HG03060 (cell line): ENCODE measurements around the gene CENPO.

ENCODE experiments used
- ATAC-seq: cut with Tn5 transposase; IDR thresholded peaks from one replicate; pipeline ENCODE4 v1.9.1; 2021; ENCODE audit warnings: low read depth, moderate number of reproducible peaks; ENCODE audit not compliant: unreplicated experiment

Gene CENPO

DNA sequence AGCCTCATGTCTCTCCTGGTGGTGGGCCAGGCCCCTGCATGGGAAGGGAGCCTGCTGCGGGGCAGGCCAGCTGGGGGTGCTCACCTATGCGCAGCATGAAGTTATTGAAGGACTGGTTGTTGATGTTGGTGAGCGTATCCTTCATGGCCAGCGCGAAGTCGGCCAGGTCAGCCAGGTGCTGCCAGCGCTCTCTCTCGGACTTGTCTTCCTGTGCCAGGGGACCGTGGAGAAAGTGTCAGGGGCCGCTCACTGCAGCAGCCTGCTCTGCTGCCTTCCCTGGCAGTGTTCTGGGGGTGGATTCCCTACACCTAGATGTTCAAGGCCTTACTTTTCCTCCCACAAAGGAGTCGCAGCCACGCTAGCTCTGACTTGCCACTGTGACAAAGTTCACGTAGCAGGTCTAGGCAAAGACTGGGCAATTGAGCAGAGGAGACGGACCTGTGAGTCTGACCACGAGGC, 28.2 kb downstream of the CENPO start:
- ATAC-seq, result no peak

DNA sequence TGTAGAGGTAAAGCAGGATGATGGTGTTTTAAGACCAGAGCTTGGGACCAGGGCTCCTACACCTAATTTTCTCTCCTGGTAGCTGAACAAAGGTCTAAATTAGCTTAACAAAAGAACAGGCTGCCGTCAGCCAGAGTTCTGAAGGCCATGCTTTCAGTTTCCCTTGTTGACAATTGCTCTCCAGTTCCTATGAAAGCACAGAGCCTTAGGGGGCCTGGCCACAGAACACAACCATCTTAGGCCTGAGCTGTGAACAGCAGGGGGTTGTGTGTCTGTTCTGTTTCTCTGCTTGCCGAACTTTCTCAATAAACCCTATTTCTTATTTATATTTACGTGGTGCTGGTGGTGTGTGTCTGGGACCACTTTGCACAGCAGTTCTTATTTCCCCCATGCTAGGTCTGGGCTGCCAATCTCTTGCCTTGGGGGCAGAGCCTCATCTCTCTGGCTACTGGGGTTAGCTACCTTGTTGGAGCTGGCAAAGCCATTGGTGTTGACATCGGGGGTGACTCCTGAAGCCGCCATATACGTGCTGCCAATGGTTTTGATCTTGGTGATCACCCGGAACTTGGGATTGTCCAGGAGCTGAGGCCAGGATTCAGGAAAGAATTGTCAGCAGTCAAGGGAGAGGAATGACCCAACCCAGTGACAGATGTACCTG, 29.0 kb downstream of the CENPO start:
- no peak for ATAC-seq

DNA sequence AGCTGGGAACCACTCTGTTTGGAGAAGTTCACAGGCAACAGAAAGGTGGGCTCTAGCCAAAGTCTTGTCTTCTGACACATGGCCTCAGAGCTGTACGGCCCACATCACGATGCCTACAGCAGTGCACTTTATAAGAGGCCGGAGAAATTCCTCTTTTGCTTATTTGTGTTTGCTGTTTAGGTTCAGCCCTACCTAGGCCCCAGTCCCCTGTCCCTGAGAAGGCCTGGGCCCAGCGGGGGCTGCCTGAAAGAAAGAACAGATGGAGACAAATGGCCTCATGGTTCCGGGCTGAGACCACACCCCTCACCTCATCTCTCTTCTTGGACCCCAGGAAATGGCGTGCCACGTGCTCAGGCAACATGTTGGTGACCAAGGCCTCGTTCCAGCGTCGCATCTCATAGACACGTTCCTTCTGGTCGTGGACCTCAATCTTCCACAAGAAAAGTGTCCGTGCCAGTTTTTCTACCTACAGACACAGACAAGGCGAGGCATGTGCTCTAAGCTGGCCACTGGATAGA, 30.9 kb downstream of the CENPO start:
- ATAC-seq, result no peak

DNA sequence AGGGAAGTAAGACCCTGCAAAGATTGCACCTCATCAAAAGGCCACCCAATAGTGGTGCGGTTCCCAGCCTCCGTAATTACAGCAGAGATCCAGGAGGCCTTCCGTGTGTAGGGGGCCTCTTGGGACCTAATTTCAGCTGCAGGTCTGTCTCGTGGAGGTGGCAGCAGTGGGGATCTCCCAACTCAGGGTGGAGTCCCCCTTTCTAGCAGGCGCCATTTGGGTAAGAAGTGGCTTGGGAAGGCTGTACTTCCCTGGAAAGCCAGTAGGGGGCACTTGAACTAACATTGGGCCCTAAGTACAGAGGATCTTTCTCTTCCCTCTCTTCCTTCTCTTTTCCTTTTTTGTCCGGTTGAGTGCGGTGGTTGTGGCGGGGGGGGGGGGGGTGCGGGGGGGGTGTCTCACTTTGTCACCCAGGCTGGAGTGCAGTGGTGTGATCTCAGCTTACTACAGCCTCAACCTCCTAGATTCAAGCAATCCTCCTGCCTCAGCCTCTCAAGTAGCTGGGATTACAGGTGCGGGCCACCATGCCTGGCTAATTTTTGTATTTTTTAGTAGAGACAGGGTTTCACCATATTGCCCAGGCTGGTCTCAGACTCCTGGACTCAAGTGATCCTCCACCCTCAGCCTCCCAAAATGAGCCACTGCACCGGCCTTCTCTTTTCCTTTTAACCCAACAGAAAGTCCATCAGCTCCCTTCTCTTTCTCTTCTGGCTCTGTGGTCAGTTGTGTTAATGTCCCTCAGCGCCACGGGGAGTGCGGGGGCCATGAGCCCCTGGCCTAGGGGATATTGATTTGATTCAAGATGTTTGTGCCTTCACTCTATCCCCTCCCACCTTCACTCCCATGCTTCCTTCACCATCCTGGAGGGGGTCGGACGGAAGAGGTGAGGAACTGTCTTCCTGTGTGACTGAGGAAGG, 32.0 kb downstream of the CENPO start:
- ATAC-seq, result no peak

DNA sequence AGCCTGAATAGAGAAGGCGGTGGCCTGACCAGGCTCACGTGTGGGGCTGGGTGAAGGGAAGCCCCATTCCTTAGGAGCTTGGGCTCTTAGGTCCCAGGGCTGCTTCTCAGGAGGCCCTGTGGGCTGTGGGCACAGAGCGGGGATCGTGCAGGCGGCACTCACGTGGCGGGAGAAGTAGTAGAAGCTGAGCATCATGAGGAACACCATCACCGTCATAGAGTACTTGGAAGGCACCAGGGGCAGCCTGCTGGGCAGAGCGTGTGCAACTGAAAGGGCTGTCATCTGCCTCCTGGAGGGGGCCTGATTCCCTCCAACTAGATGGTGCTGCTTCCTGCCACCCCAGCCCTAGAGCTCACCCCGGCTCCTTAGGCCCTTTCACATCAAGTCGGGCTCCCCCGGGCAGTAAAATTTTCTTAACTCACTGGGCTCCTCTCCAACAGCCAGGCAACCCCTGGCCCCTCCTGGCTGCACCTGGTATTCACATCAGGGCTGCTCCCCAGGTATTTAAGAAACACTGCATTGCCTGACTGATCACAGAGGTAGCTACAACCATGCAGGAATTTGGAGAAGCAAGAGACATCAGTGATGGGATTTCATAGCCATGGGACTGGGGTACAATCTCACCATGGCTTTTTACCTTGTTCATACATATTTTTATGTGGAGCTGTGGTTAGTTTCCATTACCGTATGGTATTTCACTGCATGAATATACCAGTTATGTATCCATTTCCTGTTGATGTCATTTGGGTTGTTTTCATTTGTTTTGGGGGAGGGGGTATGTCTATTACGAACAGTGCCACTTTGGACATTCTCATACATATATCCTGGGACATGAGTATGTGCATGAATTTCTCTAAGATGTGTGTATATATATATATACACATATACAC, 32.9 kb downstream of the CENPO start:
- ATAC-seq, result no peak

DNA sequence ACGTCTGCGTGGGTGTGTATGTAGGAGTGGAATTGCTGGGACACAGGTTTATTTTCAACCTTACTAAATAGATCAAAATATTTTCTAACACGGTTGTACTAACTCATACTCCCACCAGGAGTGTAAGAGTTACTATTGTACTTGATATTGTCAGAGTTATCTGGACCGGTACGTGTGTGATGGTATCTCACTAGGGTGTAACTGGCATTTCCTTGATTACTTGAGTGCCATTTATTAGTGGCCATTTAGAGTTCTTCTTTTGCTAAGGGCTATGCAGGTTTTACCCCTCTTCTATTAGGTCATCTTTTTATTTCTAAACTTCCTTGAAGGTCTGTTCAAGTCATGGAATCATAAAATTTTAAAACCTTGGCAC, 33.5 kb downstream of the CENPO start:
- no peak for ATAC-seq

DNA sequence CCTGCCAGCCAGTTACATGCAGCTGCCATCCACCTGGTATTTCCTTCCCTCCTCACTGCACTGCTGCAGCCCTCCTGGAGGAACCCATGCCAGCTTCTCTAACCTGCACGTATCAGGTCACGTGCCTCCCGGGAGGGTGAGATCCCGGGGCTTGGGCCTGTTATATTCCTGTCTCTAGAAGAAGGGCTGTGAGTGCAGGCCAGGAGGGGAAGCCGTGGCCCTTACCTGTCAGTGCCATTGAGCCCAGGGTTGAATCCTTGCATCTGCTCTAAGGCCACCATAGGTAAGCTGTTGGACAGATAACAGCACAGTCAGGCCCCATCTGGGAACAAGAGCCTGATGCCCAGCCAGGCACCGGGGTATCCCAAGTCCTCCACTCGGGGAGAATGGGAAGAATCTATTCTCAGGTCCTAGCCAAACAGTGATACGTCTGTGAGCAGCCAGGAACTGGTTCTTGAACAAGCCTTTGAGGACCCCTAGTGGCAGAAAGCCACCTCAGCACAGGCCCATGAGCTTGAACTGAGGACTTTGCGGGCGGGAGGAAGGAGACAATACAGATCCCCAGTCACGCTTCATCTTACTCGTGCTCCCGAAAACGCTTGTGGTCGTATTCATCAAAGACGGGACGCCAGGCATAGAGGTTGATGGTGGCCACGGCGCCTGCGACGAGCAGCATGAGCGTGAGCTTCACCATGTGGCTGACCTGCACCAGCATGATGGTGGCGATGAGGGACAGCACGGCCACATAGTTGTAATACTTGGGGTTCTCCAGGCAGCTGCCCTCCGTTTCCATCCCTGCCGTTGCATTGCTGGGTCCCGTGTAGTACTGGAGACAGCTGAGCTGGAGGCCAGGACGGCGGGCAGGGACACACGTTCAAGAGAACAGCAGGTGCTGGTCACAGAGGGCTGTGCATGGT, 34.4 kb downstream of the CENPO start:
- ATAC-seq, result no peak

DNA sequence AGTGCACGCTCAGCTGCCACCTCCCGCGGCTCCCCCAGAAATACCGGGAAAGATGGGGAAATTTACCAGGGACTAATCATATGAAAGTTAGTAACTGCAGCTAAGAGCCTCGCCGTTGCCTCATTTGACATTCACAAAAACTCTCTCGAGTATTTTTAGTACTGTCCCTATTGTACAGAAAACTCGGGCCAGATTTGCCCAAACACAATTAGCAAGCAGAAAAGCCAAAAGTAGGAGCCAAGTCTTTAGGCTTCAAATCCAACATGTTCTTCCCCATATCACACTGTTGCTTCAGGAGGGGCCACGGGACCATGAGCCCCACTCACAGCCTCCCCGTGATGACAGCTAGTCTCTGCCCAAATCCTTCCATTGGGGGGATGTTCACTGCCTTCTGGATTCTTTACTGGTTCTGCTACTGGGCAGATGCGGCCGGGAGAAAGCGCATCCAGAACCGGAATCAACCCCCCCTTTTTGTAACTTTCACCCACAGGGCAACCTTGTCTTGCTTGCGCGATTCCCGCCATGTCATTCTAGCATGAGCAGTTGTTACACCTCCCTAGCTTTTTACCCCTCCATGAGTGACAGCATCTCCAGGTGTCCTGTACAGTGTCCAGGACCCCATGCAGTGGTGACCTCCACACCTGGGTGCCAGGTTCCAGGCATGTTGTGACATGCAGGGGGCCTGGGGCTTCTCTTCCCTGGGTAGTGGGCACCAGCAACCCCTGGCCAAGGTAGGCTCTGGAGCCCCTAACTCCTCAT, 35.2 kb downstream of the CENPO start:
- ATAC-seq, result no peak

DNA sequence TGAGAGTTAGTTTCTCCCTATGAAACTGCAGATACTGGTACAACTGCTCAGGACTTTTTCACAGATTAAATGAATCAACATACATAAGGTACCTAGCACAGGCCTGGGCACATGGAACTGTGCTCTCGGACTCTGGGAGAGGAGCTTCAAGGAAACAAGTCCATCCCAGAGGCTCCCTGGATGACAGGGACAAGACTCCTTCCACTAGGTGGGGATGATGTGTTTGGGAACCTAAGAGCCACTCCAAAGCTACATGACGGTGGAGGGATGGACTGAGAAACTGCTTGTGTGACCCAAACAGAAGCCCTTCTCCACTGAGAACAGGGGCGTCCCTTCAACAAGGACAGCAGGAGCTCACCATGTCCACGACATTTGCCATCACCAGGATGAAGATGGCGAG, 37.1 kb downstream of the CENPO start:
- ATAC-seq, result no peak

DNA sequence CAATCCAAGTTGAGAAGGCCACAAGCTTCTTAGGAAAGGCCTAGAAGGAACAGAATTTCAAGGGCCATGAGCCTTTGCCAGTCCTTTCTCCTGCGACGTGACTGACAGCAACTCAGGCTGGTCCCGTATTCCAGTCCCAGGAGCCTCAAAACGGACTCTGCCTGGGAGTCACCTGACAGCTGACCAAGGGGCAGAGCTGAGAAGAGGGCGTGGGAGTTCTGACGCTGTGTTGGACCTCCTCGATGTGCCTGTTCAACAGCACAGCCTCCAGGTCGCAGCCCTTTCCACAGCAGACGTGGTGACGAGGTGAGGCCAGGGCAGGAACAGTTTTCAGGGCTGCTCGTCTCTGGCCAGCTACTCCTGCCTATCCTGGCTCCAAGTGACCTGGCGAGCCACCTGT, 37.6 kb downstream of the CENPO start:
- no peak for ATAC-seq

DNA sequence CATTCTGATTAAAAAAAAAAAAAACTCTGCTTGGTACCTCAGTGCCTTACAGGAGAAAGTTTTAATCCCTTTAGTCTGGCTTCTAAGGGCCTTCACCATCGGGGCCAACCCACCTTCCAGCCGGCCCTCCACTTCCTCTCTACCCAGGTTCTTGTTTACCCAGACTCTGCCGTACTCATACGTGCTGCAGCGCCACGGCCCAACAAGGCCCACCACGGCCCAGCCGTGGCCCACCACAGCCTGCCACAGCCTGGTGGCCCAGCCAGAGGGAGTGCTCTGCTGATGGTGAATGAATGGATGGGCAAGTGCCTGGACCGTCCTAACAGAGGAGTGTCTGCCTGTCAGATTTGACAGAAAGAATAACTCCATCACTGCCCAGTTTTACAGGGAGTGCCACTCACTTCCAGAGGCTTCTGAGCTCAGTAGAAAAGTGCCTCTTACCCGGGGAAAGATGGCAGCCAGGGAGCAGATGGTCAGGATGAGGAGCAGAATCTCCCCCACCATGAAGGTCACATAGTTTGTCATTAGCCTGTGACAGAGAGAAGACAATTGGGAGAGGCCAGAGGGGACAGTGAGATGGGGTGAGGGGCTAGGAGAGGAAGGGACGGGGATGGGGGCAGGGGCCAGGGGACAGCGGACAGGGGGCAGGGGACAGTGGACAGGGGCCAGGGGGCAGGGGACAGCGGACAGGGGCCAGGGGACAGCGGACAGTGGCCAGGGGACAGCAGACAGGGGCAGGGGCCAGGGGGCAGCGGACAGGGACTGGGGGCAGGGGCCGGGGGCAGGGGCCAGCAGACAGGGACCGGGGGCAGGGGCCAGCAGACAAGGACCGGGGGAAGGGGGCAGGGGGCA, 38.2 kb downstream of the CENPO start:
- no peak for ATAC-seq

DNA sequence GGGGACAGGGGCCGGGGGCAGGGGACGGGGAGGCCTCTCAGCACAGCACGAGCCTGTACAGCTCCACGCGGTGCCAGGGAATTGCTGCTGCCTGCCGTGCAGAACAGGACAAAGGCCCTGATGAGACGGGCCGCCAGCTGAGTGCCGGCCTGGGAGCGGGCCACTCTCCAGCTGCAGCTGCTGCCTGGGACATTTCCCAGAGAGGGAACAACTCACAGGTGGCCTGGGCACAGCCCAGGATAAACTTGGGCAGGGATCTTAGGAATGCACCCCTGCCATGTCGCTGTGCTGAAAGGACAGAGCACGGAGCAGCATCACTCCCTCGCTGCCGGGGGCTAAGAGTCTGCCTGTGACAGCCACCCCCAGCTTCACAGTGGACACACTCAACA, 38.8 kb downstream of the CENPO start:
- ATAC-seq, result no peak

DNA sequence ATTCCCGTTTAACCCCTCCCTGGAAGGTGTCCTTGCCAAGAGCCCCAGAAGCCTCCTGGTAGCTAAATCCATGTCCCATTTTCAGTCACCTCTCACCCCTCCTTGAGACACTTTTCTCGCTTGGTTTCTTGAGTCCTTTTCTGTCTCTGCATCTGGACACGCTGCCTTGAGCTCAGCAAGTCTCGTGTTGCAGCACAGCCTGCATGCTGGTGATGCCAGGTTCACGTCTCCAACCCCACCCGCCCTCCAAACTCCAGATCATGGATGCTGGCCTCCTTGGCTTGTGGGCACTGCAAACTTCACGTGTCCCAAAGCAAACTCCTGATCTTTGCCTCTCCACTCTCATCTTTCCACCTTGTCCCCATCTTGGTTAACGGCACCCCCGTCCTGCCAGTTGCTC, 39.3 kb downstream of the CENPO start:
- ATAC-seq, result no peak

DNA sequence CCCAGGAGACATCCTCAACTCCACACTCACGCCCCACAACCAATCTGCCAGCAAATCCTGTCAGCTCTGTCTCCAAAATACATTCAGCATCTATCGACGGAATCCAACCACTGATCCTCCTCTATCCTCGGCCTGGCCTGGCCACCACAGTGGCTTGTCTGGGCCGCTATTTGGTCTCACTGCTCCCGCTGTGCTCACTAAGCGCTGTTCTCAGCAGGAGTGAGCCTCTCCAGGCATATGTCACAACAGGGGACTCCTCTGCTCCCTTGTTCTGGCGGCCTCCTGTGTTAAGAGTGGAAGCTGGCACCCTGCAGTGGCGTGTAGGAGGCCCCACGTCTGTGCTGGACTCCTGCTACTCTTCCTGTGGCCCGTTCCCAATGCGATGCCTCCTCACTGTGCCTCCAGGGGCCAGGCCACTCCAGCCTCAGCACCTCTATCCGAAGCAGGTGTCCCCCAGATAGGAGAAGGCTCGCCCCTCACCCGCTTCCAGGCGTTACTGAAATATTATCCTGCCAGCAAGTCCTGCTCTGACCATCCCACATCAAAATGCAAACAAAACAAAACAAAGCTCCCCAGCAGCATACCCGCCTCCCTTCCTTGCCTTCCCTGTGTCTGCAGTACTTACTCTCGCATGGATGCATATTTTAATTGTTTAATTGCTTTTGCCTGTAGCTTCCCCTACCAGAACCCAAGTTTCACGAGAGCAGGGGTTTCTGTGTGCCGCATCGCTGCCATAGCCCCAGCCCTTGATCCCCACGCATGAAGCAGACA, 39.9 kb downstream of the CENPO start:
- no peak for ATAC-seq

DNA sequence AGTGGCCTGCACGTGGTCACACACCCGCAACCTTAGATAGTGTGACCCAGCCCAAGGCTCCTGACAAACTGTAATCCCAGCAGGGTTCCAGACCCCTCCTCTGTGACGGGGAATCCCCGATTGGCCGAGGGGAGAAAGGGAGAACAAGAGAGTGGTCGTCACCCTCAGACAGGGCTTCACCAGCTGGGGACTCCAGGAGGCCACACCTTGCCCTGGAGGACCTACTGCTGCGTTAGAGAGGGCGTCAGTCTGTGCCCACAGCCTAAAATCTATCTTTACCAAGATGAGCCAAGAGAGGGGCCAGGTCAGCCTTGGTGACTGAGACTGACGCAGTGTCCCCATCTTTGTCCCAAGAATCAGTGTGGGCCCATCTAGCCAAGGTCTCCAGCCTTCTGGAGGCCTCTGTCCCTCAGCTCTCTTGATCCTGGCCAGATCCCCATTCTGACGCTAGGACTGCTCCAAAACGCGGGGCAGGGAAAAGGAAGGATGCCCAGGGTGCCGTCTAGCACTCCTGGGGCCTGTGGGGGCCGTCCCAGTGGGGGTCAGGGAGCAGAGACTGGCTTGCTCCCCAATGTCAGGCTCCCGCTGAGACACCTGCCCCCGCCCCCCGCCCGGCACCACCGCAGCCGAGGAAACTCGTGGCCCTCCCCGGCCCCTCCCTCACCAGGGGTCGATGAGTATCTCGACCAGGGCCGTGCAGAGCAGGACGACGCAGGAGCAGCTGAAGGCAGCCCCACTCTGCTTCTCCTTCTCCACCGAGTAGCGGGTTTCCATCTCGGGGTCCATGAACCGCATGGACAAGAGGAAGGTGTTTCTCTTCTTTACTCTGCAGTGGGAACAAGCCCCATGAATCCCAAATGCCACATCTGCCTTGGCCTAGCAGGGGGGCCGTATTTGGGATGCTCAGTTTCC, 40.9 kb downstream of the CENPO start:
- ATAC-seq, result no peak

DNA sequence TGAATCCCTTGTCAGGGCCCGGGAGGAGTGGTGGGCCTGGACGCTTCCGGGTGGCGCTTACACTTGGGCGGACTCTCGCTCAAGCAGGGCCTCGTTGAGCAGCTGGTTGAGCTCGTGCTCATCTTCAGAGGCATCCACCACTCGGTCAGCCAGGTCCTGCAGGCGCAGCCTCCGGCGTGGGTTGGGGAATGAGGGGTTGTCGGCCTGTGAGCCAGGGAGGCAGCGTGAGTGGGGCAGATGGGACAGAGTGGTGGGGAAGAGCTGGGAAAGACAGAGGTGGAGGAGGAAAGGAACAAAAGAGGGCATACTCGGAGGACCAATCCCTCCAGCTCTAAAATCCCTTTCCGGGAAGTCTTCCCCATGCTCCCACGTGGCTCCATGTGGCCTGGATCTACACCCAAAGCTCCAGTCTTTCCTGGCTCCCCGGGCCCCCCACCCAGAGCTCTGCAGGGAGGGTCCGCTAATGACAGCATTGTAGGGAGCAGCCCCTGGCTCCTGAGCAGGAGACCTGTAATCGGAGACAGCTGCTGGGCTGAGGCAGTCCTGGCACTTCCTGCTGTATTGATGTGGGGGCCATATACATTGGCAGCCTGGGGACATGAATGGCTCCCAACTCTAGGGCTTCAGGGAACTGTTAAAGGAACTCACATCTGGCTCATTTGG, 41.6 kb downstream of the CENPO start:
- no peak for ATAC-seq
